Stimulated activated CD8-positive, alpha-beta memory T cell treated with anti-CD3 and anti-CD28 coated beads, Interleukin-4, amount 100 ng/mL, for 4 hours (primary cell): ENCODE measurements around the gene VOPP1.
"Not testable (repeated sequence)": the region's sequence is repeated elsewhere in the genome, so short reads cannot be mapped to it uniquely, and the experiment has no call there.

Experiments used
- DNase-seq, 2 donors: peaks; one replicate each; pipeline ENCODE4 v3.0.0-alpha.2; 2020; ENCODE audit warnings: low read depth in 2 of 2, low spot score in 1 of 2

VOPP1 gene

DNA sequence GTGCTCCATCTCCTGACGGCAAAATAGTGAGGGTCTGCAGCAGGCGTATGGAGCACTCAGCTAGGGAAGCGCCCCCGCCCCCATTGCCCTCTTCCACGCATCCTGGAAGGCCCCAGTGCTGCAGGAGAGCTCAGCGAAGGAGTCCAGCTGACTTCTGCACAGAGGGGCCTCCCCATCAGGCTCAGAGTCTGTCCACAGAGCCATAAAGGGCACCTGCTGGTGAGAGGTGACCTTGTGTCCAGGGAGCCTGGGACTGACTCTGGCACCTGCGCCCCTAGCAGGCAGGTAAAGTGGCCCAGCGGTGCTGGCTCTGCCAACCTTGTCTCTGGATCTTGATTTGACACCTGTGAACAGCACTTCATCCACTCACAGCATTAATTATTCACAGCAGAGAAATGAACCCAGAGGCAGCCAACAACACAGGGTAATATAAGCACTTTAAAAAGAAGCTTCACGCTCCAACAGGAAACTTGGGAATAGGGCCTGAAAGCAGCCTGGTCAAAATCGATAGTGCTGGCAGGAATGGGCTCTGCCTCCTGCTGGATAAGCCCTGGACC is 59.6 kb downstream of the VOPP1 start:
- no peak for DNase-seq

DNA sequence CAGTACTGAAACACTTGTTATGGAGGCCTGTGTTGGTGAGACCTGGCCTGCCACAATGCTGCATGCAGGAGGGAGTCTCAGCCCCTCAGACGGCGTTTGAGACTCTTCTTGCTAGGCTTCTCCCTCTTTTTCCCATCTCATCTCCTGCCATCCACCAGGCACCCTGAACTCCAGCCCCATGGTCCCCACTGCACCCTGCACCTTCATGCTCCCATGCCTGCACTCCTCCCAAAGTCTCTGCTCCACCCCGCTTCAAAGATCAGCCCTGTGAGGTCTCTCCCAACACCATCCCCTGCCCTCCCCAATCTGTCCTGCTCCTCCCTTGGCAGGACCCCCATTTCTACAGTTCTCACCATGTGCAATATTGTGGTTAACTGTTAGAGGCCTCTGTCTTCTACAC is 61.7 kb downstream of the VOPP1 start:
- DNase-seq = no peak

DNA sequence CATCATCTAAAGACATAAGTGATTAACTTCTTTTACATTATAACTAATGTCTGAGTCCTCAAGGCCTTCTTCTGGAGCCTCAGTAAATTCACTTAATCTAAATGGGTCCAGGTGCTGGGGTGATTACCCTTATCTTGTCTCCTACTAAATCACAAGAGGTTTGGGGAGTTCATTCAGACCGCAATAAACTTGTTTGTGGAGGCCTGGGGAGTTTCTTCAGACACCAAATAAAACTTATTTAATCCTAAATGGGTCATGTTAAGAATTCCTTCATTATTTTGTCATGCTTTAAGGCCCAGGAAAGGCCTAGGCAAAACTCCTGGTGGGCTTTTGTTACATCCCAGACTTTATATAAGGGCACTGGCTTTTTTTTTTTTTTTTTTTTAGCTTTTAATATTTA is 62.1 kb downstream of the VOPP1 start:
- not testable (repeated sequence) for DNase-seq

DNA sequence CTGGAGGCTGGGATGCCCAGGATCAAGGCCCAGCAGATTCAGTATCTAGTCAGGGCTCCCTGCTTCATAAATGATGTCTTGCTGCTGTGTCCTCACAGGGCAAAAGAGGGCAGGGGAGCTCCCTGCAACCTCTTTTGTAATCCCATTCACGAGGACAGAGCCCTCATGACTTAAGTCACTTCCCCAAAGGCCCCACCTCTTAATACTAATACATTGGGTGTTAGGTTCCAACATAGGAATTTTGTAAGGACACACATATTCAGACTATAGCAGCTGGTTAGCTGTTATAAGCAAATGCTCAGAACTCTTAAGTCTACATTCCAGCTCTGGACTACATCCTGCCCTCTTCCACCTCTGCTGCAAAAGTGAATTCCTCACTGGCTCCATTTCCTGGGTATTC is 63.0 kb downstream of the VOPP1 start:
- DNase-seq = no peak

DNA sequence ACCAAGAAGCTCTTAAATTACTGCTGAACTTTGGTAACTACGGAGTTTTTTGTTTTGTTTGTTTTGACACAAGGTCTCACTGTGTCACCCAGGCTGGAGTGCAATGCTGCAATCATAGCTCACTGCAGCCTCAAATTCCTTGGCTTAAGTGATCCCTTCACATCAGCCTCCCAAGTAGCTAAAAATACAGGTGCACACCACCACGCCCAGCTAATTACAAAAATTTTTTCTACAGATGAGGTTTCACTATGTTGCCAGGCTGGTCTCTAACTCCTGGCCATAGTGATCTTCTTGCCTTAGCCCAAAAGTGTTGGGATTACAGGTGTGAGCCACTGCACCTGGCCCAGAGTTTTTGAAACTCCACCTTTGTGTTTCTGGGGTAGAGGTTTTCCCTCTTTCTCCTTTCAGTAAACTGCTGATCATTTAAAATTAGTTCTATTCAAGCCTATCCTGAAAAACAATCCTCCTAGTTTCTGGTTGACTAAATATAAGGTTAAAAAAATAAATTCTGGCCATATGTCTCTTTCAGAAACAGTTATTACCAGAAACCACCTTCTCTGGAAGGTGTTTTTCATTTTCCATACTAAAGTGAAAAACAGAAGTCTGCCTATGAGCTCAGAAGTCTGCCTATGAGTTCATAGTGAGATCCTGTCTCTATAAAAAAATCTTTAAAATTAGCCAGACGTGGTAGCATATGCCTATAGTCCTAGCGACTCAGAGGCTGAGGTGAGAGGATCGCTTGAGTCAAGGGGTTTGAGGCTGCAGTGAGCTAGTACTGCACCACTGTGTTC is 63.9 kb downstream of the VOPP1 start:
- DNase-seq = no peak

DNA sequence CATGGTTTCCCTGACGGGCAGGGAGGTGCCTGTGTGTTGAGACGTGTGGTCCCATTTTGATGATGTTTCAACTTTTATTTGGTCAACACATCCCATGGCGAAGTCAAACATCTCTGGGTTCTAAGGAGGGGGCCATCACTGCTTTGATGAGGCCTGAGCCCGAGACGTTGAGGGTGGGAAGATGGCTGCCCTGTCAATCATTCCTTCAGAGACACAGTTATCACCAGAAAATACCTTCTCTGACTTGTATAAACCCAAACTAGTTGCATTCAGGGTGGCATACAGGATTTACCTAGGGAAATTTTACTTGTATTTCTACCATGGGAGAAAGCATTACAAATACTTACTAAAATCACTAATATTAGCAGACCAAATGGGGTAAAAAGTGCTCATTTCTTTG is 64.6 kb downstream of the VOPP1 start:
- DNase-seq = no peak

DNA sequence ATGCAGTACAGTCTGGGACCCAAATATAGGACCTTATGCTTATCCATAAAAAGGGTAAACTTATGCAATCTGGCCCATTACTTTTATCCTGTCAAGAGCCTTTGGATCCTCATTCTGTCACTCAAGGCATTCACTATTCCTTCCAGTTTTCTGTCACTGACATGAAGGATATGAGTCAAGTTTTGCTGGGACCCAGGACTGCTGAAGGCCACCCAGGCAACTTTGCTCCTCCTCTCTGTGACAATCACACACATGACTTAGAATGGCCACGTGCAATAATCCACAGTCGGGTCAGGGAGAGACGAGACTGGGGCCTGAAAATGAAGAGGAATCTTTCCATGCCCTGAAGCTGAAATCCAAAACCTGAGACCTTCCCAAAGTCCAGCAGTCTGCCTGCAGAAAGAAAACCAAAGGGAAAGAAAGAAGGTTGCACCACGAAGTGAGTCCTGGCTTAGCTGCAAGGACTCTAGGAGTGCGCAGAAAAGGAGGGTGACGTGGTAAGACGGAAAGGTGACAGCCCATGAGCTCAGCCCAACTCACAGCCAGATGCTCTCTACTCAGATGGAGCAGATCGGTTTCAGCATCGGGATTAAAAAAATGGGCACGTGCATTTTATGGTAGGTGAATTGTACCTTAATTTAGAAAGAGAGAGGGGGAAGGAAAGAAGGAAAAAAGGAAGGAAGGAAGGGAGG is 67.2 kb downstream of the VOPP1 start:
- DNase-seq = no peak

DNA sequence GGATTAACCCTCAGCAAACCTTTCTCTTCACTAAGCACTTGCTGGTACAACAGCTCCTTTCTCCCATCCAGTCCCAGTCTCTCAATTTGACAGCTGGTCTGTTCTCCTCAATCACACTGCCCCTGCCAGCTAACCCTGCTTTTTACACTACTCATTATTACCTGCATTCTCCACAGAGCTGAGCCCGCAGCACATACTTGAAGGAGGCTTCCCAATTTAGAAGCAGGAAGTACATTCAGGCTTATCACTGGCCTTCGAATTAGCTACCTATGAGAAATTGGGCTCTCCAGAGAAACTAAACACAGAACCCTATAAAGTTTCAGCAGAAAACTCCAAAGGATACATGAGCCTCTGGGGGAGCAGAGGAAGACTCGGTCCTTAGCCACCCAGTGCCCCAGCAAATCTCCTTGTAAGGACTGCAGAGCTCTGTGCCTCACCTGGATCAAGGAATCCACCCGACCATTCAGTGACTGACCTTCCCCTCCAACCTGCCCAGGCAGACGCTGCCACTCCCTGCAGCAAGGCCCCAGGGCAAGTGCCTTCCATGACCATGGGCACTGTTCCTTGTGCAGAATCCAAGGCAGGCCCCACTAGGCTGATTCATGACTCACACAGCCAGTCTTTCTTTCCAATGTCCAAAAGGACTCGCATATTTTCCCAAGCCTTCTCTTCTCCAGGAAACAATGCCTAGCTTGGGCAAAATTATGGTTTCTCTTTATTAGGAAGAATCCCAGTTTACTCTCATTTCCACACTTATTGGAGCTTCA is 68.0 kb downstream of the VOPP1 start:
- no peak for DNase-seq

DNA sequence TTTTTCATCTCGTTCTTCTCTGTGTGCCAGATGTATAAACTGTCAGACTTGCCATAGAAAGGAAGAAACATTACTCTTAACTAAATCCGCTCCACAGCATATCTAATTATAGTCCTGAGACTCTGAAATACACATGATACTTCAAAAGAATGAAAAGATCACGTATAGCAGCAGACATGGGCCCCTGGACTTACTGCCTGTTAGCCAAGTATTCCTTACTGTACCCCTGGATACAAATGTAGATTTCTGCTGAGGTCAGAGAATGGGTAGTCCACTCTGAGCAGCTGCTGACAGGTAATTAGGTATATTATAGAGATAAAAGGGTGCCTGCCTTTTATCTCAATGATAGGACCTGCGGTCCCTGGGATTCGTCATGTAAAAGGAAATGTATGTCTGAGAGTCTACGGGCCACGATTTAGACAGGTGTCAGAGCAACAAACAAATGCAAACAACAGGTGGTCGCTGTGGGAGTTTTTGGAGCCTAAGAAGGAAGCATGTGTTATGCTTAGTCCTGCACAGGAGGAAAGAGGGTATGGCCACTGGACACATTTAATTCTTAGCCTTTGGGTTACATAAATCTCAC is 69.4 kb downstream of the VOPP1 start:
- no peak for DNase-seq

DNA sequence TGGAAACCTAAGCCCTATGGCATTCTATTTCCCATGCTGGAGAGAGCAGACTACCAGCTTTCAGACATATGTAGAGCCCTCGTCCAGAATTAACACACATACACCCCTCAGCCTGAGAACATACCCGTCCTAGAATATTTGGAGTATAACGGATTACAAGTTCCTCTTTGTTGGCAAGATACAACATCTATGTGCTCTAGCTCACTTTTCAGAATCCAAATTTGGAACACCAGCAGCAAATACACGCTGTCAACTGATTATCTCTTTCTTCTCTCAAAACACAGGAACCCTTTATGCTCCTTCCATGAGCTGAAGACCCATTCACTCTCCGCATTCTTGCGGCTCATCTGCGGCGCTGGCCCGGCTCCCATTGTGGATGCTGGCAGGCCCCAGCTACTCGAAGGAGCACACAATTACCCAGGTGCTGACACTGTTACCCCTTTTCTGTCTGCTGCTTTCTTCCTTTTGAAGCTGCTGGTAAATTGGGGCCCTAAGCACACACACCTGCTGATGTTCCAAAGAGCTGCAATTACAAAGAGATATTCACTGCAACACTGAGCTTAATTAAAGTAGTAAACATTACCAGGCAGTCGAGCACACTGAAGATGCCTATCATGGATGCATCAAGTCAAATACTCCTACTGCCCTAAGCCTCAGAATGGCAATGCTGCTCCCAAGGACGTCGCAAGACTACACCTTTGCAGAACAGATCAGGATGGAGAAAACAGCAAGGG is 70.0 kb downstream of the VOPP1 start:
- DNase-seq = no peak

DNA sequence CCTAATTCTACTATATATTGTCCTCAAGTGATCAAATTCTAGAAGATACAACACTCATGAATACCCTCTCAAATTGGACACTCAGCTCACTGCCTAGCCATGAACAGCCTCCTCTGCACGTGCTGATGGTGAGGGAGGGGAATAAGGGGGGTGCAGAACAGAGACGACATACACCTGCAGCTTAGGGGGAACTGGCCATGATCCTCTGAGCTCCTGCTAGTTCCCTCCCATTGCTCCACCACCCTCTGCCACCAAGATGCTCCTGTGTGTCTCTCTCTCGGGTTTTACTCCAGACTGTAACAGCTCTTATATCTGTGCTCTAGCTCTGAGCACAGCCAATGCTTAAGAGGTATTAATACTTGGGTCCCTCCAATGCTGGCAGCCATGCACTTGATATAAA is 70.7 kb downstream of the VOPP1 start:
- no peak for DNase-seq

DNA sequence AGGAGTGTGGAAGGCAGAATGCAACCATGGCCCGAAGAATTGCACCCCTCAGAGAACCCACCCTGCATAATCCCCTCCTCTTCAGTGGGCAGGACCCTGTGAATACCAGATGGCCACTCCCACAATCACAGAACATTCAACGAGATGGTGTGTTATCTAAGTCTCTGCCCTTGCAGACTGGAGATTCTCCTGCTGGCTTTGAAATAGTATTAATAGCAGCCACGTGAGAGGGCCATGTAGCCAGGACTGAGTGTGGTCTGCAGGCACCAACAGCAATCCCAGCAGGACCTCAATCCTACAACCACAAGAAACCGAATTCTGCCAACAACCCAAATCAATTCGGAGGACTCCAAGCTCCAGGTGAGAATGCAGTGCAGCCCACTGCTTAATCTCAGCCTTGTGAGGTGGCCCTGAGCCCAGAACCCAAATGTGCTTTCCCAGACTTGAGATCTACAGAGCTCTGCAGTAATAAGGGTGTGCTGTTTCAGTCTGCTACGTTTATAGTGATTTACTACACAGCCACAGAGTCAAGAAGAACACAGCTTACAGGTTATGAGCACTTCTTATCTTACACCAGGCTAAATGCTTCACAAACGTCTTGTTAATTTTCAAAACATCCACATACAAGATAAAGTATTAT is 72.1 kb downstream of the VOPP1 start:
- DNase-seq = no peak

DNA sequence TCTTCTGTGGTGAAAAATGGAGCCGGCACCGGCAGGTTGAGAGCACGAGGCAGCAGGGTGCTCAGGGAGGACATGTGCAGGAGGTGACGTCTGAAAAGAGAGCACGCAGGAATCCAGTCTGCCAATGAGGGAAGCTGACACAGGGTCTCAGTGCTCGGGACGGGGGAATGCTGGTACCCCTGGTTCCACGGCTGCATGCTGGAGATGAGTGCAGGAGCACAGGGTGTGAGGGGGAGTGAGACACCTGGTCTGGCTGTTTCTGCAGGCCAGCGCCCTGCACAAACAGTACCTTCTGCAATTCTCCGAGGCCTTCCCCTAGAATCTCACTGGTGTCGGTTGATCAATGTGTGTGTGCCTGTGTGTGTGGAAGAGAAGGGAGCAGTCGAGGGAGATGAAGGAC is 72.7 kb downstream of the VOPP1 start:
- DNase-seq = no peak

DNA sequence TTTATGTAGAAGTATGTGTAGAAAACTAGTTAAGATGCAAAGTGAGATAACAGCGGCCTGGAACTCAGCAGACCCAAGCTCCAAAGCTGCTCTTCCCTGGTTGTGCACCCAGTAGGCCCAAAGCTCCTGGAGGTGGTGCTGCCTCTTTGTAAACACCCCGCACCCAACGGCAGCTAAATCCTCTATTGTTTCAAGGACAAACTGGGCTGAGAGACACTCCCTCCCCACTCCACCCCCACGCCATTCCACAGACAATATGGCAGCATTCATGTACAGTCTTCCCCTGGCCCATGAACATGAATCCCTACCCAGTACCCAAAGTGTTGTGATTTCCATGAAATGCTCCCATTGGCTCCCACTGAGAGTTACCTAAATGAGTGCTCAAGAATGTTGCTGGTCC is 73.5 kb downstream of the VOPP1 start:
- no peak for DNase-seq

DNA sequence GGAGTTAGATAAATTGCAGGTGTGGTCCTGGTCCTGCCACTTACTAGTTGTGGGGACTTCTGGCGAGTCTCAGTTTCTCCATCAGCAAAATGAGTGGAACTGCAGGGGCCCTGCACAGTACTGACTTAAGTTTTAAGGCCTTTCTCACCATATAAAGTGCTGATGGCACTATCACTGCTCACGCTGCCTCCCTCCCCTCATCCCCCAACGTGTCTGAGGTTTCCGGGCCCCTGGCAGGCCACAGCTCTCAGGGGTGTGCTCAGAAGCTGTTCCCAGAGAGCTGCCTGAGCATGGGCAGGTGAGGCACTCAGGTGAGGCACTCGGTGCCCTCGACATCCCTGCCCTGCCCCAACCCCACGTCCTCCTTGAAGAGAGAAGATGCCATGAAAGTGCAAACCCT is 74.2 kb downstream of the VOPP1 start:
- peak in 1 of 2 donors; percentile 8 for DNase-seq

DNA sequence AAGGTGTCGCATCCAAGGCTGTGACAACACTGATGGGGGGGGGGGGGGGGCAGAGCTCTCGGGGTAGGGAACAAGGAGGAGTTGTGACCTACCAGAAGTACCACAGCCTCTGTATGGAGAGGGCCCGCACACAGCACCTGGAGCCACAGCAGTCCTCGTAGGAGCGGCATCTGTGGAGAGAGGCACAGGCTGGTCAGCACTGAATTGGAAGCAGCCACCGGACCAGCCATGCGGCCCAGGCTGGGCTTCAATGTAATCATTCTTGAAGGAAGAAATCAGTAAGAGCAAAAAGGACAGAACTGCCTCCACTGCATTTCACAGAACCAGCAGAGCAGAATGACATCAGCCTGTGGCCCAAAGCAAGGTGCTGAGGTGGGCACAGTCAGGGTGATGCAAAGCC is 74.8 kb downstream of the VOPP1 start:
- no peak for DNase-seq

DNA sequence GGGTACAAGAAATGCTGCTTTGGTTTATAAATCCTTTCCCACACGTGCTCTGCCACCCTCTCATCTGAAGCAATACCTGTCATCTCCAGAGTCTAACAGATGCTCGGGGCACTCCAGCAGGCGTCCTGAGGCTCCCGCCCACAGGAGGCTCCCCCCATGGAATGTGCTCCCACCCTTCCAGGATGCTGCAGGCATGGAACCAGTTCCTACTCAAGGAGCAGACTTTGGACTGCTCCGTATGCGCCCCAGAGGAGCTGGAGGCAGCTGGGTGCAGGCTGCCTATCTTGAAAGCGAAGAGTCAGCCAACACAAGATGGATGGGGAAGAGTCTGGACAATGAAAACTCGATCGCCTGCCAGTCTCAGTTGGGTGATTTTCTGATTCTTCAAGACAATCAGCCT is 75.4 kb downstream of the VOPP1 start:
- no peak for DNase-seq

DNA sequence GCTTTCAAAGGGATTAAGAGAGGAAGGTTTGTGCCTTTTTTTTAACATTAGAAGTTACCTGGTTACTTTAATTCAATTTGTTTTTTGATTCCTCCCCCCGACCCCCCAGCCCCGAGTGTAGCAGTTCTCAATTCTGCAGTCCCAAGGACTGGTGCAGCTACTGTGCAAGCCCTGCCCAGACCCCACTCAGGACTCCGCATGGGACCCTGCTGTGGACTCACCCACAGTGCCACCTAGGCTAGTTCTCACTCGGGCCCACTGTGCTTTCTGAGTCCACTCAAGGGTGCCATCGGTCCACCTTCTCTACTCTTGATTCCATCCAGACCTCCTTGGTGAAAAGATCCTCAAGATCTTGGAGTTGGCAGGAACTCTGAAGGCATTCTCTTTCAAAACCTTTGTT is 77.4 kb downstream of the VOPP1 start:
- DNase-seq = no peak

DNA sequence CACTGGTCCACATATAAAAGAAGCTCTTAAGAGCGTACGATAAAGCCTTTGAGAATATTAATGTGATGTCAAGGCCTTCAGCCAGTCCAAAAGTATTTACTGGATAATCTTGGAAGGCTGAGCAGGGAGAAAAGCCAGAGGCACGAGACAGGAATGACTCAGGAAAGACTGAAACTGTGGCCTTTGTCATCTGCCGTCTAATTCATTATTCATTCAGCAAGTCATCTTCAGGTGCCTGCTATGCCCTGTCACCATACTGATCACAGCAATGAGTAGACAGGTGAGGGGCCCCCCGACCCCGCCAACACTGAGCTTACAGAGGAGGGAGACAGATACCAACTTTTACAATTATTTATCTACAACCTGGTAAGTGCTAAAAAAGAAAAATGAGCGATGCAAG is 78.9 kb downstream of the VOPP1 start:
- DNase-seq = no peak

DNA sequence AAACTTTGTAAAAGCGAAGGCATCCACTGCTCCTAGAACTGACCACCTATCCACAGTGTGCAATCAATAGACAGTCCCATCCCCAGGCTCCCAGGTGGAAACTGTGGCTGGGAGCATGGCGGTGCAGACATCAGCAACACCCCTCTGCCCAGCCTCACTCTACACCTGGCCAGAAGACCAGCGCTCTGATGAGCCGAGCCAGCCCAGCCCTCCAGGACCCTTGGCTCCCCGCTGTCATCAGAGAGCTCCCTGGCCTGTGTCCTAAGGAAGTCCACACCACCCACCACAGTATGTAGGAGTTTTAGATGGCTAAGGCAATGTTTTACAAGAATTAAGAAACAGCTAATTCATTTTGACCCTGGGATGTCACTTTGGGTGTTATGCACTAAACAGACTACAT is 81.0 kb downstream of the VOPP1 start:
- DNase-seq = no peak
